Naive B cell (primary cell): ENCODE results near the gene MYRF. TPM values are rescaled to one million over a fixed set of nuclear protein-coding genes. Genes with fewer than 3 reads are reported as not detected.

ENCODE experiments used
- ATAC-seq, 2 donors: fragments of 150-1000 bp; cut with Tn5 transposase; 2 replicates each; pipeline ENCODE4 v1.10.0; 2021; ENCODE audit warnings: low read depth in 2 of 2, mild to moderate bottlenecking in 2 of 2, moderate library complexity in 2 of 2
- DNase-seq: peaks from one replicate; pipeline ENCODE4 v3.0.0; 2022
- H3K27ac Mint-ChIP-seq, 6 donors: one replicate each; pipeline ENCODE4 v1.8.0; 2020 to 2022; ENCODE audit warnings: mild to moderate bottlenecking in 6 of 6, mixed read lengths in 6 of 6, moderate library complexity in 5 of 6, inconsistent platforms in 2 of 6
- H3K27me3 Mint-ChIP-seq, 3 donors: one replicate each; pipeline ENCODE4 v1.8.0; 2021 to 2022; ENCODE audit warnings: mixed read lengths in 3 of 3, mild to moderate bottlenecking in 1 of 3
- H3K36me3 Mint-ChIP-seq, 2 donors: one replicate each; pipeline ENCODE4 v1.8.0; 2020 to 2022; ENCODE audit warnings: mixed read lengths in 2 of 2, inconsistent platforms in 1 of 2, mild to moderate bottlenecking in 1 of 2
- H3K4me1 Mint-ChIP-seq, 3 donors: one replicate each; pipeline ENCODE4 v1.8.0; 2020 to 2022; ENCODE audit warnings: mixed read lengths in 3 of 3, inconsistent platforms in 1 of 3, mild to moderate bottlenecking in 1 of 3, moderate library complexity in 1 of 3
- H3K4me3 Mint-ChIP-seq, 8 donors: one replicate each; pipeline ENCODE4 v1.8.0; 2020 to 2022; ENCODE audit warnings: mild to moderate bottlenecking in 8 of 8, mixed read lengths in 8 of 8, moderate library complexity in 8 of 8, inconsistent platforms in 2 of 8
- H3K9me3 Mint-ChIP-seq, 7 donors: one replicate each; pipeline ENCODE4 v1.8.0; 2020 to 2022; ENCODE audit warnings: mixed read lengths in 7 of 7, mild to moderate bottlenecking in 5 of 7, inconsistent platforms in 2 of 7, moderate library complexity in 1 of 7
- polyA plus RNA-seq, 6 donors: library from polyadenylated mRNA; unstranded; fragments of 300-500 nt; fragmentation: Illumina TruSeq; gene quantifications; one replicate each; pipeline ENCODE4 v1.2.3, GENCODE V29; 2021; ENCODE audit warnings: low read depth in 6 of 6

The MYRF gene
- polyA plus RNA-seq, 6 donors from 2014 or later, result 0.11 to 0.35 (median 0.17) TPM; not detected in 1

DNA sequence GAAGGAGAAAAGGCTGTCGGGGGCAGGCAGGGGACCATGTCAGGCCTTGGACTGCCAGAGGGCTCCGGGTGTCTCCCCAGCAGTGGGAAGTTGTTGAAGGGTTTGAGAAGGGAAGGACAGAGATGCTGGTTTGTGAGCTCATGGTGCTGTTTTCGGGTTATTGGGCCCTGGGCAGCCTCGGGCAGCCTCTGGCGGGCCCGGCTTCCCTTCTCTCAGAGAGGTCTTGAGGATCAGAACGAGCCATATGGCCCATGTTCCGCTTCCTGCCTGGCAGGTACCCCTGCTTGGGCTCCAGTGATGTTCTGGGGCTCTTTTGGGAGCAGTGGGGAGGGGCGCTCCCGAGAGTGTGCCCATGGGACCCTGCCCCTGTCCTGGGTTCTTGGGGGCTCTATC, 9.8 kb downstream of the MYRF start:
- ATAC-seq (no peak), DNase-seq (no peak)
- H3K27me3 Mint-ChIP-seq, result peaks cover 0 to 17% (median 15%) of the 10 kb centered on the region in 3 donors
- H3K36me3 Mint-ChIP-seq, result no peaks in the 10 kb centered on the region
- peaks cover 0 to under 1% (median 0%) of the 10 kb centered on the region in 3 donors for H3K4me1 Mint-ChIP-seq
- no peaks in the 10 kb centered on the region for H3K9me3 Mint-ChIP-seq
- peak overlapping the region in 1 of 6 donors; percentile 94 for H3K27ac Mint-ChIP-seq
- no peak overlapping the region for H3K4me3 Mint-ChIP-seq

DNA sequence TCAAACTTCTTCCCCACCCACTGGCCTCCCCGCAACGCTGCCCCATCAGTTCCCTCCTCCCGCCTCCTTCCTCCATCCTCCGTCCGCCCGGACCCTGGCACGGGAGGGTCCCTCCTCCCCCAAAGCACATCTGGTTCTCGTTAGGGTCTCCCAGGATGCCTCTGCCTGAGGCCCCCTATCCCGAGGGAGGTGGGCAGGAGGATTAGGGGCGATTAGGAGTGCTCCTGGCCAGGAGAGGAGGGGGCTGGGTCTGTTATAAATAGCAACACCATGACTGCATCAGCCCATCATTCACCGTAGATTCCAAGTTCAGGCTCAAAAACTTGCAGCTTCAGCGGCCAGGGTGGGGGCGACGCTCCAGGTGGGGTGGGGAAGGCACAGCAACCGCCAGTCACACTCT, 10.4 kb downstream of the MYRF start:
- no peak for ATAC-seq
- H3K27me3 Mint-ChIP-seq, result peaks cover 0 to 17% (median 15%) of the 10 kb centered on the region in 3 donors
- no peaks in the 10 kb centered on the region for H3K36me3 Mint-ChIP-seq
- H3K27ac Mint-ChIP-seq, result no peak overlapping the region
- DNase-seq, result no peak
- H3K4me3 Mint-ChIP-seq, result no peak overlapping the region
- H3K4me1 Mint-ChIP-seq, result no peaks in the 10 kb centered on the region
- H3K9me3 Mint-ChIP-seq, result no peaks in the 10 kb centered on the region

DNA sequence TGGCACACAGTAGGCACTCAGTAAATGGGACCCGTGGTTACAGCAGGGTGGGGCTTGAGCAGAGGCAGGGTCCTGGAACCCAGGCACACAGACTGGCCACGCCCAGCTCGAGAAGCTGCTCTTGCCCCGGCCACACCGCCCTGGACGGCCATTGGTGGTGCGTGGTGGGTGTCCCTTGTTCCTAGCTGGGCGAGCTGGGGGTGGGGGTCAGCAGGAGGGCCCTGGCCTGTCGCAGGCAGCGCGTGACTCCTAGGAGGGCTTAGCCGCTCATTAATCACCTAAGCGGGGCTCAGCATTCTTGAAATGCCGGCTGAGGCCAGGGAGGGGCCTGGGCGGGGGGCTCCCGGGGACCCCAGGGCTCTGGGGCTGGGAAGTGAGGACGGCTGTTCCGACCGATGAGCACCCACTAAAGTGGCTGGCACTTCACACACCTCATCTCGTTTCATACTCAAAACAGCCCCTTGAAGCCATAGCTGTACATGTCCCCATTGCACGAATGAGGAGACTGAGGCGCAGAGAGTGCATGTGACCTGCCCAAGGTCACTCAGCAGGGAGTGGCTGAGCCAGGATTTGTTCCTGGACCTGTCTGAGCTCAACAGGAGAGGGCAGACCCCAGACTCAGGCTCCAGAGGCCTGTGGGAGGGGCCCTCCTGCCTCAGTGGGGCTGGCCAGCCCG, 11.6 kb downstream of the MYRF start:
- Mint-ChIP-seq H3K27me3 (peaks cover 0 to 17% (median 15%) of the 10 kb centered on the region in 3 donors), H3K36me3 (no peaks in the 10 kb centered on the region), H3K27ac (no peak overlapping the region), H3K9me3 (no peaks in the 10 kb centered on the region), H3K4me1 (no peaks in the 10 kb centered on the region), H3K4me3 (no peak overlapping the region)
- DNase-seq (no peak), ATAC-seq (no peak)

DNA sequence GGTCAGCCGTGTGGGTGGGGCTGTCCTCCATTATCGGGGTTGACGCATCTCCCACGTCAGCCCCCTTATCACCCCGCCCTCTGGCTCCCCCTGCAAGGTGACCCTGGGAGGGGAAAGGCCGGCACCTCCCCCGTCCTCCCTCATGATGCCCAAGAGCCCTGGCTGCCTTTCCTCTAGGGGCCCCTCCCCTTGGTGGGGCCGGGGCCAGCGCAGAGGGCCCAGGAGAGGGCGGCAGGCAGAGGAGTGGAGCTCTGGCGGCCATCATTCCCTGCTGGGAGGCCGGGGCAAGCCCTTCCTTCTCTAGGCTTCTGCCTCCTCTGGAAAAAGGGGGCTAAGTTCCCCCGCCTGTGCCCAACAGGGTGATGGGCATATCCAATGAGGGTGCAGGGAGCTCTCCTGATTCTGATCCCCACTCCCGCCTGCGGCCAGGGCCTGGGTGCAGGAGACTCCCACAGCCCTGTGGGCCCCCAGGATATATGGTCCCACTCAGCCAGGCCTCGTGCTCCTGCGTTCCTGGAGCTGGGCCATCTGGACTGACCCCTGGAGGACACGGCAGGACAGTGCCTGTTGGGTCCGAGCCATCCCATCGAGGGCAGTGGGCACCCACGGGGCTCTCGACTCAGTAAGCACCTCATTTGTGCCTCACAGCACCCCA, 12.3 kb downstream of the MYRF start:
- DNase-seq, result no peak
- H3K27ac Mint-ChIP-seq, result no peak overlapping the region
- no peaks in the 10 kb centered on the region for H3K4me1 Mint-ChIP-seq
- H3K27me3 Mint-ChIP-seq, result peaks cover 0 to 17% (median 15%) of the 10 kb centered on the region in 3 donors
- ATAC-seq, result no peak
- no peak overlapping the region for H3K4me3 Mint-ChIP-seq
- no peaks in the 10 kb centered on the region for H3K9me3 Mint-ChIP-seq
- no peaks in the 10 kb centered on the region for H3K36me3 Mint-ChIP-seq

- Mint-ChIP-seq H3K27me3 (peaks cover 0 to 10% (median 10%) of the 10 kb centered on the region in 3 donors), H3K4me1 (no peaks in the 10 kb centered on the region), H3K9me3 (no peaks in the 10 kb centered on the region), H3K36me3 (no peaks in the 10 kb centered on the region), H3K27ac (no peak overlapping the region), H3K4me3 (no peak overlapping the region)
- ATAC-seq (no peak), DNase-seq (no peak)
Observed at GRCh38 chr11:61765550-61766253, 13.3 kb downstream of the MYRF start.

DNA sequence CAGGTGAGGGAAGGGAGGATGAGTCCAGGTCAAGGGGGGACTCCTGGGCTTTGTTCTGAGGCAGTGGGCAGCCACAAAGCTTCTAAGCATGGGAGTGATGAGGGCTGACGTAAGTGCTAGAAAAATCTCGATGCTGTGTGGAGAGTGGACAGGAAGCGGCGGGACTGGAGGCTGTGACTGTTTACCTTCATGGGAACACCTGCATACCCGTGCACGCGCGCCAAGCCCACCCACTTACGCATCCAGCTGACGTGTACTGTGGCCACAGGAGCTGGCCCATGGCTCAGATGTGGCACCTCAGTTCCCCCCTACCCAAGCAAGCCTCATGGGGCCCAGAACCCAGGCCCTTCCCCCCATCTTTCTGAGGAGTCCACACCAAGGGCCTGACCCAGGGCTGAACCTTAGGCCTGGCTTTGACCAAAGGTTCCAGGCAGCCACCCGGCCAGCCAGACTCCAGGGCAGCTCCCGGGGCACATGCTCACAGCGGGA, 14.0 kb downstream of the MYRF start:
- peaks cover 0 to 10% (median 9%) of the 10 kb centered on the region in 3 donors for H3K27me3 Mint-ChIP-seq

GRCh38 chr11:61768376-61769076, 16.1 kb downstream of the MYRF start:
- no peak for ATAC-seq
- H3K4me3 Mint-ChIP-seq, result no peak overlapping the region
- no peak overlapping the region for H3K27ac Mint-ChIP-seq

More for the DNA sequence above, 14.0 kb downstream of the MYRF start:
- Mint-ChIP-seq H3K4me3 (no peak overlapping the region), H3K4me1 (no peaks in the 10 kb centered on the region), H3K36me3 (no peaks in the 10 kb centered on the region), H3K27ac (peak overlapping the region in 2 of 6 donors; percentile 76 to 82), H3K9me3 (no peaks in the 10 kb centered on the region)
- no peak for DNase-seq
- ATAC-seq, result no peak

GRCh38 chr11:61769169-61769920, 16.9 kb downstream of the MYRF start:
- H3K4me1 Mint-ChIP-seq, result no peaks in the 10 kb centered on the region
- H3K27ac Mint-ChIP-seq, result no peak overlapping the region
- no peaks in the 10 kb centered on the region for H3K27me3 Mint-ChIP-seq
- no peaks in the 10 kb centered on the region for H3K36me3 Mint-ChIP-seq
- no peak for ATAC-seq
- H3K4me3 Mint-ChIP-seq, result no peak overlapping the region
- DNase-seq, result no peak
- H3K9me3 Mint-ChIP-seq, result no peaks in the 10 kb centered on the region

More at GRCh38 chr11:61768376-61769076, 16.1 kb downstream of the MYRF start:
- no peaks in the 10 kb centered on the region for H3K9me3 Mint-ChIP-seq
- no peaks in the 10 kb centered on the region for H3K27me3 Mint-ChIP-seq
- DNase-seq, result no peak
- H3K4me1 Mint-ChIP-seq, result no peaks in the 10 kb centered on the region
- no peaks in the 10 kb centered on the region for H3K36me3 Mint-ChIP-seq

DNA sequence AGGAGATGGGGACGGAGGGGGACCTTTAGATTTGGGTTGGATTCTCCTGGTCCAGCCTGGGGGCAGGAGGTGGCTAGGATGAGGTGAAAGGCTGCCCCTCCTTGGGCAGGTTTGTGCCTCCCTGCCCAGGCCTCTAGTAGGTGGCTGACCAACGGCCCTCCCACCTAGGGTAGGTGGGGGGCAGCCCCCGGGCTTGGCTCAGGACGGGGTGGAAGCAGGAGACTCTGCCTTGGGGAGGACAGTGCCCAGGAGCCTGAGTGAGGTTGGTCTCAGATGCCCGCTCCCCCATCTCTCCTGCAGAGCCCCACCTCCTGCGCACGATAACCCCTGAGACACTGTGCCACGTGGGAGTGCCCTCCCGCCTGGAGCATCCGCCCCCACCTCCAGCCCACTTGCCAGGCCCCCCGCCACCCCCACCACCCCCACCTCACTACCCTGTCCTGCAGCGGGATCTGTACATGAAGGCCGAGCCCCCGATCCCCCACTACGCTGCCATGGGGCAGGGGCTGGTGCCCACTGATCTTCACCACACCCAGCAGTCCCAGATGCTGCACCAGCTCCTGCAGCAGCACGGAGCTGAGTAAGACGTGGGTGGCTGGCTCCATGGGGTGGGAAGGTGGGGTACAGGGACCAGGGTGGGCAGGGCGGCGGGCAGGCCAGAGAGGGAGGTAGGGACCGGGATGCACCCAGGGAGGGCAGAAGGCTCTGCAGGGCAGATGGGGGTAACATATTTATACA, 17.7 kb downstream of the MYRF start:
- no peaks in the 10 kb centered on the region for H3K9me3 Mint-ChIP-seq
- H3K36me3 Mint-ChIP-seq, result no peaks in the 10 kb centered on the region
- no peak overlapping the region for H3K4me3 Mint-ChIP-seq
- DNase-seq (no peak), ATAC-seq (no peak)
- peaks cover 0 to 3% (median 0%) of the 10 kb centered on the region in 3 donors for H3K4me1 Mint-ChIP-seq
- H3K27ac Mint-ChIP-seq, result no peak overlapping the region
- peaks cover 0 to 7% (median 6%) of the 10 kb centered on the region in 3 donors for H3K27me3 Mint-ChIP-seq

- Mint-ChIP-seq H3K27me3 (peaks cover 0 to 16% (median 14%) of the 10 kb centered on the region in 3 donors), H3K4me3 (no peak overlapping the region), H3K27ac (peak overlapping the region in 2 of 6 donors; percentile 34 to 76), H3K4me1 (peaks cover 2 to 7% (median 5%) of the 10 kb centered on the region in 3 donors), H3K9me3 (no peaks in the 10 kb centered on the region), H3K36me3 (no peaks in the 10 kb centered on the region)
- ATAC-seq (no peak), DNase-seq (no peak)
Observed at GRCh38 chr11:61771195-61771894, 18.9 kb downstream of the MYRF start.

DNA sequence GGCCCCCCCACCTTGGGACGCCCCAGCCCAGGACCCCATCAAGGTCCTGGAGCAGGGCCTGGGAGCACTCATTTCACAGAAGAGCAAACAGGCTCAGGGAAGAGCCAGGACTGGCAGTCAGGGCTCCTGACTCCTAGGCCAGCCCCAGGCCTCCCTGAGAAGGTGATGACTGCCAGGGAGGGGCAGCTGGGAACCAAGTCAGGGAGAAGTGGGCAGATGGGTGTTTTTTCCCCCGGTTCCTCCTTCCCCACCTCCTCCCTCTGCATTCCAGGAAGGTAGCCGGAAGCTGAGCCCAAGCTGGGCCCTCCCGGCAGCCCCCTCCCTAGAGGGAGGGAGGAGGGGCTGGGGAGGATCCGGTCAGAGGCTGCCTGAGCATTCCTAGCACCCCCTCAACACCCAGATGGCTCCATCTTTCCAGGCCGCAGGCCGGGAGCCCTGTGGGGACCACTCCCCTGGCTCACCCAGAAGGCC, 19.6 kb downstream of the MYRF start:
- ATAC-seq (no peak), DNase-seq (no peak)
- Mint-ChIP-seq H3K9me3 (no peaks in the 10 kb centered on the region), H3K36me3 (no peaks in the 10 kb centered on the region), H3K4me3 (no peak overlapping the region), H3K4me1 (peaks cover 5 to 8% (median 7%) of the 10 kb centered on the region in 3 donors), H3K27me3 (peaks cover 0 to 21% (median 14%) of the 10 kb centered on the region in 3 donors), H3K27ac (no peak overlapping the region)
